H1 (cell line): ENCODE measurements around the gene ANO9. TPM values are rescaled to one million over a fixed set of nuclear protein-coding genes. Genes with fewer than 3 reads are reported as not detected.

Experiments
- CTCF ChIA-PET: fragments of 300-600 bp; sonication (Branson Sonifier 250); formaldehyde crosslinking; loops from one replicate; lab custom pipeline; 2021; ENCODE audit not compliant: partially characterized antibody; lab: Charles Lee
- POLR2A ChIA-PET: fragments of 300-600 bp; sonication (Branson Sonifier 250); formaldehyde crosslinking; loops from one replicate; lab custom pipeline; 2021; ENCODE audit warnings: inconsistent platforms; ENCODE audit not compliant: partially characterized antibody; lab: Charles Lee
- DNase-seq, 2 experiments: peaks; one replicate each; pipeline versions ENCODE4 v3.0.0 to v3.0.0-alpha.2; 2010 to 2022; ENCODE audit warnings: low spot score in 2 of 2, low read depth in 1 of 2, mixed read lengths in 1 of 2
- FAIRE-seq: peaks from 2 replicates; lab custom pipeline; 2011; peaks lifted over from hg19 to GRCh38; lab: Jason Lieb, UNC
- H2AFZ ChIP-seq: 2 replicates; pipeline ENCODE4 v1.8.1; 2012; ENCODE audit warnings: low read length, inconsistent platforms
- H2AK5ac ChIP-seq: 2 replicates; pipeline ENCODE4 v1.6.1; 2013; ENCODE audit warnings: low read depth, low read length
- H2BK120ac ChIP-seq: replicated peaks from 2 replicates; pipeline ENCODE3; 2013; ENCODE audit warnings: low read depth, low read length, inconsistent platforms
- H2BK12ac ChIP-seq: 2 replicates; pipeline ENCODE4 v1.6.1; 2013; ENCODE audit warnings: low read depth, low read length
- H2BK15ac ChIP-seq: 2 replicates; pipeline ENCODE4 v1.6.1; 2013; ENCODE audit warnings: low read length
- H2BK20ac ChIP-seq: 2 replicates; pipeline ENCODE4 v1.6.1; 2013; ENCODE audit warnings: low read length
- H2BK5ac ChIP-seq: 2 replicates; pipeline ENCODE4 v1.6.1; 2013; ENCODE audit warnings: low read depth, low read length
- H3K14ac ChIP-seq: 2 replicates; pipeline ENCODE4 v1.6.1; 2013; ENCODE audit warnings: inconsistent platforms; ENCODE audit not compliant: insufficient read length
- H3K18ac ChIP-seq: 2 replicates; pipeline ENCODE4 v1.6.1; 2013; ENCODE audit warnings: low read length; ENCODE audit errors: extremely low read depth
- H3K23ac ChIP-seq: 2 replicates; pipeline ENCODE4 v1.6.1; 2013; ENCODE audit warnings: inconsistent platforms; ENCODE audit not compliant: insufficient read length
- H3K23me2 ChIP-seq: 2 replicates; pipeline ENCODE4 v1.6.1; 2013; ENCODE audit warnings: low read depth, low read length
- H3K27ac ChIP-seq: 2 replicates; pipeline ENCODE4 v1.6.1; 2011; ENCODE audit warnings: low read depth, low read length, inconsistent platforms
- H3K27me3 ChIP-seq, 4 experiments: replicated peaks in 1 of 4; 1 replicate in 1 of 4; 2 replicates in 3 of 4; pipeline versions ENCODE4 v1.6.1 to v1.8.1; 2011 to 2013; ENCODE audit warnings: low read length in 3 of 4, mild to moderate bottlenecking in 3 of 4, inconsistent platforms in 2 of 4, mixed read lengths in 2 of 4, moderate library complexity in 1 of 4; ENCODE audit not compliant: control insufficient read depth in 3 of 4, insufficient read depth in 3 of 4; ENCODE audit errors: extremely low read depth in 1 of 4
- H3K36me3 ChIP-seq, 4 experiments: 2 replicates each; pipeline versions ENCODE4 v1.6.1 to v1.8.1; 2011 to 2013; ENCODE audit warnings: mild to moderate bottlenecking in 4 of 4, low read length in 3 of 4, moderate library complexity in 2 of 4, control low read depth in 1 of 4, inconsistent platforms in 1 of 4; ENCODE audit not compliant: insufficient read depth in 4 of 4, control insufficient read depth in 2 of 4
- H3K4ac ChIP-seq: replicated peaks from 2 replicates; pipeline ENCODE3; 2013; ENCODE audit warnings: low read length, low read depth, mixed read lengths, inconsistent platforms; ENCODE audit not compliant: insufficient read length
- H3K4me1 ChIP-seq, 4 experiments: replicated peaks in 1 of 4; 1 replicate in 1 of 4; 2 replicates in 3 of 4; pipeline versions ENCODE4 v1.6.1 to v1.8.1; 2011 to 2013; ENCODE audit warnings: low read length in 3 of 4, inconsistent platforms in 2 of 4, mixed read lengths in 1 of 4; ENCODE audit not compliant: insufficient read depth in 4 of 4, control insufficient read depth in 3 of 4
- H3K4me2 ChIP-seq, 2 experiments: 2 replicates each; pipeline versions ENCODE4 v1.6.1 to v1.8.1; 2011 to 2013; ENCODE audit warnings: low read depth in 2 of 2, low read length in 2 of 2, control low read depth in 1 of 2, inconsistent platforms in 1 of 2, mild to moderate bottlenecking in 1 of 2; ENCODE audit not compliant: insufficient read depth in 1 of 2
- H3K4me3 ChIP-seq, 4 experiments: fragments of 200-600, 300-600 bp in 1 of 4; sonication (generic), shearing (Covaris generic), sonication (Bioruptor Twin) in 1 of 4; 2 replicates each; pipeline versions ENCODE4 v1.5.1 to v1.8.1; 2011 to 2016; ENCODE audit warnings: low read length in 4 of 4, low read depth in 3 of 4, control low read depth in 2 of 4, inconsistent platforms in 2 of 4, mild to moderate bottlenecking in 2 of 4, mixed read lengths in 1 of 4, moderate library complexity in 1 of 4; ENCODE audit not compliant: insufficient read depth in 2 of 4; ENCODE audit errors: extremely low read depth in 1 of 4
- H3K56ac ChIP-seq: replicated peaks from 2 replicates; pipeline ENCODE3; 2013; ENCODE audit warnings: low read depth, mild to moderate bottlenecking, mixed read lengths, low read length, inconsistent platforms; ENCODE audit not compliant: insufficient read length
- H3K79me1 ChIP-seq: 2 replicates; pipeline ENCODE4 v1.6.1; 2013; ENCODE audit warnings: low read depth, low read length, control low read depth
- H3K79me2 ChIP-seq, 2 experiments: 2 replicates each; pipeline versions ENCODE4 v1.6.1 to v1.8.1; 2012 to 2013; ENCODE audit warnings: low read length in 2 of 2, mild to moderate bottlenecking in 2 of 2, inconsistent platforms in 1 of 2; ENCODE audit not compliant: insufficient read depth in 2 of 2, control insufficient read depth in 1 of 2
- H3K9ac ChIP-seq, 4 experiments: replicated peaks in 1 of 4; 1 replicate in 1 of 4; 2 replicates in 3 of 4; pipeline versions ENCODE4 v1.6.1 to v1.8.1; 2011 to 2013; ENCODE audit warnings: low read depth in 3 of 4, low read length in 3 of 4, control low read depth in 2 of 4, mild to moderate bottlenecking in 2 of 4, moderate library complexity in 2 of 4, inconsistent platforms in 1 of 4; ENCODE audit errors: extremely low read depth in 1 of 4
- H3K9me3 ChIP-seq, 2 experiments: 2 replicates each; pipeline versions ENCODE4 v1.6.1 to v1.8.1; 2012 to 2013; ENCODE audit warnings: mild to moderate bottlenecking in 2 of 2, moderate library complexity in 2 of 2, control low read depth in 1 of 2, inconsistent platforms in 1 of 2, low read depth in 1 of 2, low read length in 1 of 2, mixed read lengths in 1 of 2; ENCODE audit not compliant: insufficient read depth in 2 of 2
- H4K20me1 ChIP-seq, 2 experiments: replicated peaks in 1 of 2; 2 replicates each; pipeline versions ENCODE3 to v1.8.1; 2011 to 2013; ENCODE audit warnings: inconsistent platforms in 2 of 2, low read length in 2 of 2, mild to moderate bottlenecking in 1 of 2; ENCODE audit not compliant: insufficient read depth in 2 of 2, control insufficient read depth in 1 of 2
- H4K5ac ChIP-seq: 2 replicates; pipeline ENCODE4 v1.6.1; 2013; ENCODE audit warnings: low read length, low read depth, mixed read lengths, inconsistent platforms; ENCODE audit not compliant: insufficient read length
- H4K8ac ChIP-seq: 2 replicates; pipeline ENCODE4 v1.8.0; 2013; ENCODE audit warnings: mild to moderate bottlenecking, moderate library complexity, low read length, inconsistent platforms; ENCODE audit not compliant: insufficient read depth; ENCODE audit errors: extremely low read depth
- H4K91ac ChIP-seq: replicated peaks from 2 replicates; pipeline ENCODE3; 2013; ENCODE audit warnings: low read length, mixed read lengths, inconsistent platforms; ENCODE audit not compliant: insufficient read length
- GABPA ChIP-seq: IDR thresholded peaks from 2 replicates; pipeline ENCODE4 v1.6.1; 2011; ENCODE audit warnings: mild to moderate bottlenecking, low read length, moderate library complexity, borderline replicate concordance; ENCODE audit not compliant: insufficient read depth
- HDAC6 ChIP-seq: IDR thresholded peaks from one replicate; pipeline ENCODE4 v1.7.1; 2012; ENCODE audit warnings: low read depth, mild to moderate bottlenecking, inconsistent platforms, low read length, moderate library complexity
- WGBS, 2 experiments: shearing (Covaris generic) in 1 of 2; methylation state at CpG; one replicate each; pipeline versions ENCODE4 v1.1.6 to v1.1.7; 2013 to 2015; ENCODE audit warnings: low lambda C conversion rate in 2 of 2, mixed read lengths in 2 of 2, inconsistent platforms in 1 of 2, low coverage in 1 of 2, missing lambda C conversion rate in 1 of 2; ENCODE audit not compliant: insufficient replicate concordance in 2 of 2, insufficient coverage in 1 of 2, insufficient read length in 1 of 2; ENCODE audit errors: extremely low coverage in 1 of 2, missing lambda C conversion rate in 1 of 2; 5-methylcytosine and 5-hydroxymethylcytosine counted together
- polyA plus RNA-seq, 7 experiments: library from polyadenylated mRNA; depleted of rRNA in 3 of 7; stranded (reverse) in 5 of 7; unstranded in 2 of 7; fragments of >200 nt in 5 of 7; fragments of 200-250 nt in 2 of 7; gene quantifications; 1 replicate in 5 of 7; 2 replicates in 1 of 7; 4 replicates in 1 of 7; pipeline versions ENCODE4 v1.2.1 to v1.2.3, GENCODE V29; 2011 to 2013; ENCODE audit warnings: missing spikeins in 2 of 7, mixed read lengths in 2 of 7
- total RNA-seq: library from RNA; stranded (reverse); fragmentation: NEBNext Ultra II Directional; extraction: Animal tissue kit (Norgen Biotek cat#: 25700); gene quantifications from 2 replicates; pipeline ENCODE4 v1.2.1, GENCODE V29; 2021

ANO9 gene
- total and polyA plus RNA-seq, 2 of the 8 experiments (the other 6 are each of a cell fraction or from before 2014, with no cell fraction given) = 20.0 to 20.7 TPM

- no peak for FAIRE-seq
- POLR2A ChIA-PET = no interaction called here
Observed at GRCh38 chr11:400241-400689, 41.5 kb downstream of the ANO9 start.

More at GRCh38 chr11:400241-400689, 41.5 kb downstream of the ANO9 start:
- peaks cover 2 to 12% of the 10 kb centered on the region in 2 experiments for H4K20me1 ChIP-seq
- H2BK15ac ChIP-seq = no peak overlapping the region
- H3K36me3 ChIP-seq = peaks cover 0 to 28% (median 0%) of the 10 kb centered on the region in 4 experiments; a peak in 3 of 8 replicates
- H2BK120ac ChIP-seq = no peak overlapping the region
- no peak overlapping the region for H2BK12ac ChIP-seq
- no peak overlapping the region for H2AK5ac ChIP-seq
- H4K5ac ChIP-seq = no peak overlapping the region
- H2BK20ac ChIP-seq = no peak overlapping the region
- H4K8ac ChIP-seq = no peak overlapping the region
- H3K9me3 ChIP-seq = peaks cover 0 to 9% of the 10 kb centered on the region in 2 experiments; a peak in 1 of 4 replicates
- H3K56ac ChIP-seq = no peak overlapping the region
- CTCF ChIA-PET = interaction anchor here (1.0 kb wide), 1 partner anchor 36 kb away, joined by 3 read pairs; no protein-coding TSS in a partner anchor
- H3K27ac ChIP-seq = no peak overlapping the region
- WGBS, 2 experiments = 82% methylated on average over 10 of the region's 50 CpGs; no CpG with 5 or more reads in 1 of the 2 experiments
- no peak overlapping the region for H3K4me2 ChIP-seq
- H3K4me3 ChIP-seq = no peak overlapping the region
- H4K91ac ChIP-seq = no peak overlapping the region
- no peak for DNase-seq
- no peaks in the 10 kb centered on the region; a peak in 1 of 7 replicates for H3K4me1 ChIP-seq
- TF ChIP-seq GABPA = peak; percentile 30; the same call in 1 of the 2 replicates
- TF ChIP-seq HDAC6 = no peak
- TF ChIP-seq, all 59 proteins: peak for 1
- Histone ChIP-seq H3K4ac (no peak overlapping the region), H3K23me2 (no peaks in the 10 kb centered on the region), H3K27me3 (no peaks in the 10 kb centered on the region), H3K79me1 (no peaks in the 10 kb centered on the region; the same call in 1 of the 2 replicates), H2AFZ (no peak overlapping the region), H3K14ac (no peak overlapping the region), H3K79me2 (no peaks in the 10 kb centered on the region), H3K18ac (no peak overlapping the region), H3K23ac (no peak overlapping the region), H3K9ac (no peak overlapping the region), H2BK5ac (no peak overlapping the region)
